ENCODE results near the gene LCN10.

GRCh38 chr9:136709454-136710109 is 33.2 kb downstream of the LCN10 start:
- TF ChIP-seq HDGF (IDR thresholded peaks at IDR 0.05; ENCODE audit: borderline replicate concordance) (no peak), L3MBTL2 (conservative IDR thresholded peaks at IDR 0.05) (no peak), ARNT (IDR thresholded peaks at IDR 0.05) (no peak), PKNOX1 (IDR thresholded peaks at IDR 0.05) (no peak), LEF1 (IDR thresholded peaks at IDR 0.05; ENCODE audit: borderline replicate concordance) (no peak), NFRKB (IDR thresholded peaks at IDR 0.05) (no peak)

All from HEK293T (cell line).